HG02642 (cell line): ENCODE measurements around the gene FAM161B.
A peak's percentile ranks its signal among the peaks of the same experiment; 100 is the strongest.

ENCODE experiments used
- ATAC-seq: cut with Tn5 transposase; IDR thresholded peaks from one replicate; pipeline ENCODE4 v1.9.1; 2021; ENCODE audit warnings: mild to moderate bottlenecking; ENCODE audit not compliant: unreplicated experiment, poor library complexity

Gene FAM161B

GRCh38 chr14:73886449-73887317 is 63.2 kb downstream of the FAM161B start, which contains the start of gene ZNF410:
Gene ZNF410 (plus strand): TSS chr14:73886859. CDS start chr14:73892176, 5,317 bp downstream.
- peak; percentile 97 for ATAC-seq

- ATAC-seq, result no peak
These were observed 65.3 kb downstream of the FAM161B start for GRCh38 chr14:73884438-73885190.
